Neural cell (in vitro differentiated cells): ENCODE measurements around the gene EYA4.

Source experiments
- EP300 ChIP-seq: fragments of 450-650 bp; conservative IDR thresholded peaks from 2 replicates; pipeline ENCODE4 v1.6.1; 2014; ENCODE audit warnings: antibody characterized with exemption, mild to moderate bottlenecking, moderate library complexity; ENCODE audit not compliant: poor library complexity, severe bottlenecking
- EZH2 ChIP-seq: fragments of 200-600, 300-800 bp; shearing (Covaris generic), sonication (generic); IDR thresholded peaks from 2 replicates; pipeline ENCODE4 v1.6.1; 2014; ENCODE audit warnings: antibody characterized with exemption, low read length, borderline replicate concordance, mild to moderate bottlenecking; ENCODE audit not compliant: insufficient read depth, poor library complexity, severe bottlenecking
- MXI1 ChIP-seq: fragments of 450-650 bp; conservative IDR thresholded peaks from 2 replicates; pipeline ENCODE4 v1.6.1; 2014; ENCODE audit warnings: antibody characterized with exemption, mild to moderate bottlenecking; ENCODE audit not compliant: poor library complexity, severe bottlenecking
- POLR2AphosphoS5 ChIP-seq: IDR thresholded peaks from 2 replicates; pipeline ENCODE4 v1.6.1; 2012
- RAD21 ChIP-seq: fragments of 450-650 bp; conservative IDR thresholded peaks from 2 replicates; pipeline ENCODE4 v1.6.1; 2014; ENCODE audit warnings: antibody characterized with exemption, mild to moderate bottlenecking, moderate library complexity
- REST ChIP-seq: IDR thresholded peaks from 2 replicates; pipeline ENCODE4 v1.6.1; 2012; ENCODE audit warnings: borderline replicate concordance
- TAF1 ChIP-seq: IDR thresholded peaks from 2 replicates; pipeline ENCODE4 v1.6.1; 2012; ENCODE audit warnings: low read depth
- TF ChIP-seq, protein P1 (sequence below): fragments of 450-650 bp; IDR thresholded peaks from 2 replicates; pipeline ENCODE4 v1.5.1; 2014; ENCODE audit warnings: antibody characterized with exemption, mild to moderate bottlenecking, moderate library complexity; ENCODE audit not compliant: poor library complexity, severe bottlenecking

GRCh38 chr6:133418108-133418507, 177.0 kb downstream of the EYA4 start:
- TF ChIP-seq, protein P1, sequence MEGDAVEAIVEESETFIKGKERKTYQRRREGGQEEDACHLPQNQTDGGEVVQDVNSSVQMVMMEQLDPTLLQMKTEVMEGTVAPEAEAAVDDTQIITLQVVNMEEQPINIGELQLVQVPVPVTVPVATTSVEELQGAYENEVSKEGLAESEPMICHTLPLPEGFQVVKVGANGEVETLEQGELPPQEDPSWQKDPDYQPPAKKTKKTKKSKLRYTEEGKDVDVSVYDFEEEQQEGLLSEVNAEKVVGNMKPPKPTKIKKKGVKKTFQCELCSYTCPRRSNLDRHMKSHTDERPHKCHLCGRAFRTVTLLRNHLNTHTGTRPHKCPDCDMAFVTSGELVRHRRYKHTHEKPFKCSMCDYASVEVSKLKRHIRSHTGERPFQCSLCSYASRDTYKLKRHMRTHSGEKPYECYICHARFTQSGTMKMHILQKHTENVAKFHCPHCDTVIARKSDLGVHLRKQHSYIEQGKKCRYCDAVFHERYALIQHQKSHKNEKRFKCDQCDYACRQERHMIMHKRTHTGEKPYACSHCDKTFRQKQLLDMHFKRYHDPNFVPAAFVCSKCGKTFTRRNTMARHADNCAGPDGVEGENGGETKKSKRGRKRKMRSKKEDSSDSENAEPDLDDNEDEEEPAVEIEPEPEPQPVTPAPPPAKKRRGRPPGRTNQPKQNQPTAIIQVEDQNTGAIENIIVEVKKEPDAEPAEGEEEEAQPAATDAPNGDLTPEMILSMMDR = no peak
- TF ChIP-seq MXI1 (no peak), RAD21 (no peak), EP300 (no peak), EZH2 (no peak), REST (no peak), POLR2AphosphoS5 (no peak), TAF1 (no peak)
